ENCODE data around the gene AGAP5. TPM values are rescaled to one million over a fixed set of nuclear protein-coding genes. Genes with fewer than 3 reads are reported as not detected.
"Not testable (repeated sequence)": the region's sequence is repeated elsewhere in the genome, so short reads cannot be mapped to it uniquely, and the experiment has no call there.

Gene AGAP5
- polyA plus RNA-seq, 3 donors = 0.23 to 8.9 (median 0.44) TPM

- H3K4me1 Mint-ChIP-seq = peaks cover 10% of the 10 kb centered on the region
- H3K36me3 Mint-ChIP-seq = peaks cover 43 to 50% of the 10 kb centered on the region in 2 donors
- H3K9me3 ChIP-seq (replicated peaks in 1 of 2; ENCODE audit: control insufficient read depth in 1 of 2, insufficient read depth in 1 of 2, low read length in 2 of 2); H3K9ac ChIP-seq (ENCODE audit: insufficient read depth, low read length, poor library complexity, severe bottlenecking); H2AFZ ChIP-seq (ENCODE audit: insufficient read depth, low read depth, low read length, poor library complexity, severe bottlenecking); H3K79me2 ChIP-seq (ENCODE audit: insufficient read depth, low read length); intact Hi-C loops (cut with micrococcal nuclease); H4K20me1 ChIP-seq (ENCODE audit: insufficient read depth, low read length); H3K27me3 ChIP-seq (ENCODE audit: control insufficient read depth in 2 of 2, insufficient read depth in 2 of 2, low read length in 2 of 2); H3K27ac ChIP-seq (ENCODE audit: low read depth in 1 of 2, low read length in 2 of 2); H3K4me3 Mint-ChIP-seq; H3K4me1 ChIP-seq (ENCODE audit: control insufficient read depth in 1 of 2, insufficient read depth in 2 of 2, low read length in 2 of 2); H3K27ac Mint-ChIP-seq; H3K4me3 ChIP-seq (replicated peaks in 1 of 3; ENCODE audit: low read depth in 2 of 3, low read length in 3 of 3); DNase-seq; H3K9me3 Mint-ChIP-seq; H3K4me2 ChIP-seq (replicated peaks; ENCODE audit: extremely low read depth, low read length, poor library complexity, severe bottlenecking); H3K27me3 Mint-ChIP-seq (ENCODE audit: low read depth in 3 of 3): not testable (repeated sequence)
- H3K36me3 ChIP-seq (replicated peaks in 1 of 2; ENCODE audit: control insufficient read depth in 1 of 2, insufficient read depth in 2 of 2, low read length in 2 of 2) = peaks cover 5 to 15% of the 10 kb centered on the region in 2 donors
Observed at GRCh38 chr10:73707628-73708027, 9.7 kb upstream of the AGAP5 start.

DNA sequence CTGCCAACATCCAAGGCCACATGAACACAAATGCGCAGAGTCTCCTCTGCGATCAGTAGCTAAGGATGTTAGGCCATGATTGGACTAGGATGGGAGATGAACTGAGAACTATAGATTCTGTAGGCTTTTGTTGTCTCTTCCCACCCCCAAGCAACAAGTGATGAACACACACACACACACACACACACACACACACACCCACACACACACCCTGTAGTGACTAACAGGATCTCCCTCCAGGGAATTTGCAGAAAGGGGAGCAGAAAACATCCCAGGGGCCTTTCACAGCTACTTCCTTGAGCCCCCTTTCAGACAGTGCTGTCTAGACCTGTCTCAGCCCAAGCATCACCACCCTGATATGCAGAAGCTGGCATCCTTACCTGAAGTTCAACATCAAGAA is 8.6 kb upstream of the AGAP5 start:
- Mint-ChIP-seq H3K4me1 (peaks cover 19% of the 10 kb centered on the region), H3K27ac (peak overlapping the region in 2 of 7 donors; percentile 42 to 79), H3K36me3 (peaks cover 37 to 42% of the 10 kb centered on the region in 2 donors)
- H3K27me3 ChIP-seq (ENCODE audit: control insufficient read depth in 2 of 2, insufficient read depth in 2 of 2, low read length in 2 of 2); H3K4me3 Mint-ChIP-seq; H2AFZ ChIP-seq (ENCODE audit: insufficient read depth, low read depth, low read length, poor library complexity, severe bottlenecking); DNase-seq; H3K9ac ChIP-seq (ENCODE audit: insufficient read depth, low read length, poor library complexity, severe bottlenecking); H3K4me2 ChIP-seq (replicated peaks; ENCODE audit: extremely low read depth, low read length, poor library complexity, severe bottlenecking); H3K4me1 ChIP-seq (ENCODE audit: control insufficient read depth in 1 of 2, insufficient read depth in 2 of 2, low read length in 2 of 2); H3K9me3 ChIP-seq (replicated peaks in 1 of 2; ENCODE audit: control insufficient read depth in 1 of 2, insufficient read depth in 1 of 2, low read length in 2 of 2); H3K9me3 Mint-ChIP-seq; H3K79me2 ChIP-seq (ENCODE audit: insufficient read depth, low read length); intact Hi-C loops (cut with micrococcal nuclease); H3K4me3 ChIP-seq (replicated peaks in 1 of 3; ENCODE audit: low read depth in 2 of 3, low read length in 3 of 3); H4K20me1 ChIP-seq (ENCODE audit: insufficient read depth, low read length); H3K27ac ChIP-seq (ENCODE audit: low read depth in 1 of 2, low read length in 2 of 2); H3K27me3 Mint-ChIP-seq (ENCODE audit: low read depth in 3 of 3): not testable (repeated sequence)
- H3K36me3 ChIP-seq (replicated peaks in 1 of 2; ENCODE audit: control insufficient read depth in 1 of 2, insufficient read depth in 2 of 2, low read length in 2 of 2) = peaks cover 5 to 12% of the 10 kb centered on the region in 2 donors
- no CpG with 5 or more reads among the region's 2 CpGs for WGBS (ENCODE audit: insufficient coverage)

GRCh38 chr10:73705506-73706072 is 7.7 kb upstream of the AGAP5 start:
- H3K27me3 ChIP-seq (ENCODE audit: control insufficient read depth in 2 of 2, insufficient read depth in 2 of 2, low read length in 2 of 2); H4K20me1 ChIP-seq (ENCODE audit: insufficient read depth, low read length); H2AFZ ChIP-seq (ENCODE audit: insufficient read depth, low read depth, low read length, poor library complexity, severe bottlenecking); H3K4me1 ChIP-seq (ENCODE audit: control insufficient read depth in 1 of 2, insufficient read depth in 2 of 2, low read length in 2 of 2); H3K4me3 Mint-ChIP-seq; intact Hi-C loops (cut with micrococcal nuclease); H3K27me3 Mint-ChIP-seq (ENCODE audit: low read depth in 3 of 3); H3K4me3 ChIP-seq (replicated peaks in 1 of 3; ENCODE audit: low read depth in 2 of 3, low read length in 3 of 3); H3K79me2 ChIP-seq (ENCODE audit: insufficient read depth, low read length); H3K9ac ChIP-seq (ENCODE audit: insufficient read depth, low read length, poor library complexity, severe bottlenecking); DNase-seq; H3K4me2 ChIP-seq (replicated peaks; ENCODE audit: extremely low read depth, low read length, poor library complexity, severe bottlenecking); H3K9me3 ChIP-seq (replicated peaks in 1 of 2; ENCODE audit: control insufficient read depth in 1 of 2, insufficient read depth in 1 of 2, low read length in 2 of 2); H3K9me3 Mint-ChIP-seq; H3K27ac ChIP-seq (ENCODE audit: low read depth in 1 of 2, low read length in 2 of 2); H3K27ac Mint-ChIP-seq: not testable (repeated sequence)
- peaks cover 5 to 12% of the 10 kb centered on the region in 2 donors for H3K36me3 ChIP-seq (replicated peaks in 1 of 2; ENCODE audit: control insufficient read depth in 1 of 2, insufficient read depth in 2 of 2, low read length in 2 of 2)
- Mint-ChIP-seq H3K36me3 (peaks cover 36 to 38% of the 10 kb centered on the region in 2 donors), H3K4me1 (peaks cover 27% of the 10 kb centered on the region)
- WGBS (ENCODE audit: insufficient coverage) = no CpG with 5 or more reads among the region's 1 CpG

DNA sequence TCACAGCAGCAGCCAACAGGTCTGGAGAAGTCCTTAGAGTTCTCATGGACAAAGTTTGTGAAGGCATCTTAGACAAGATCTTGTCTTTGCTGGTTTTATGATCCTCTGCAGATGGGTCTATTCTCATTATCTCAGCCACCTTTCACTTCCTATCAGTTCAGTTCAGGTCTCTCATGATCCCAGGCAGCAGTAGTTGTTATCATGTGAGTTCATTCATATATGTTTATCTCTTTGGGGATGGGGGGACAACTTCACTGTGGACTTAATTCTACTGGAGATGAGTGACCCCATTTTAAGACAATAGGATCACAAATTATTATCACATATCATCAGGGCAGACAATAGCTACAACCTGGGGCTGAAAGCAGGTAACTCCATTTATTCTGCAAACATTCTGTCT is 6.0 kb upstream of the AGAP5 start:
- intact Hi-C loops (cut with micrococcal nuclease); H3K4me3 Mint-ChIP-seq: not testable (repeated sequence)
- H3K4me1 Mint-ChIP-seq = peaks cover 28% of the 10 kb centered on the region

More for the DNA sequence above, 6.0 kb upstream of the AGAP5 start:
- not testable (repeated sequence) for H3K27ac ChIP-seq (ENCODE audit: low read depth in 1 of 2, low read length in 2 of 2); H3K9me3 ChIP-seq (replicated peaks in 1 of 2; ENCODE audit: control insufficient read depth in 1 of 2, insufficient read depth in 1 of 2, low read length in 2 of 2); H3K4me3 ChIP-seq (replicated peaks in 1 of 3; ENCODE audit: low read depth in 2 of 3, low read length in 3 of 3); H3K27me3 ChIP-seq (ENCODE audit: control insufficient read depth in 2 of 2, insufficient read depth in 2 of 2, low read length in 2 of 2); H3K4me2 ChIP-seq (replicated peaks; ENCODE audit: extremely low read depth, low read length, poor library complexity, severe bottlenecking); H4K20me1 ChIP-seq (ENCODE audit: insufficient read depth, low read length); H3K9me3 Mint-ChIP-seq; H3K4me1 ChIP-seq (ENCODE audit: control insufficient read depth in 1 of 2, insufficient read depth in 2 of 2, low read length in 2 of 2); H3K79me2 ChIP-seq (ENCODE audit: insufficient read depth, low read length); H2AFZ ChIP-seq (ENCODE audit: insufficient read depth, low read depth, low read length, poor library complexity, severe bottlenecking); H3K9ac ChIP-seq (ENCODE audit: insufficient read depth, low read length, poor library complexity, severe bottlenecking); H3K36me3 ChIP-seq (replicated peaks in 1 of 2; ENCODE audit: control insufficient read depth in 1 of 2, insufficient read depth in 2 of 2, low read length in 2 of 2); DNase-seq; H3K27me3 Mint-ChIP-seq (ENCODE audit: low read depth in 3 of 3)
- peaks cover 32 to 35% of the 10 kb centered on the region in 2 donors for H3K36me3 Mint-ChIP-seq
- H3K27ac Mint-ChIP-seq = peak overlapping the region in 1 of 7 donors; percentile 70
